Esophagus (tissue), 2 donors: Measurements from ENCODE around the gene LRRN4CL. TPM values are rescaled to one million over a fixed set of nuclear protein-coding genes. Genes with fewer than 3 reads are reported as not detected.
A peak's percentile ranks its signal among the peaks of the same experiment; 100 is the strongest.
"Not testable (repeated sequence)": the region's sequence is repeated elsewhere in the genome, so short reads cannot be mapped to it uniquely, and the experiment has no call there.

Experiments
- H3K27ac ChIP-seq, 2 donors: one replicate each; pipeline ENCODE4 v1.5.1; 2013; ENCODE audit warnings: low read depth in 2 of 2, mild to moderate bottlenecking in 2 of 2, inconsistent platforms in 1 of 2, low read length in 1 of 2, moderate library complexity in 1 of 2
- H3K27me3 ChIP-seq, 2 donors: one replicate each; pipeline ENCODE4 v1.6.1; 2013; ENCODE audit warnings: low read length in 2 of 2, control low read depth in 1 of 2, mild to moderate bottlenecking in 1 of 2; ENCODE audit not compliant: insufficient read depth in 2 of 2, control insufficient read depth in 1 of 2
- H3K36me3 ChIP-seq, 2 donors: one replicate each; pipeline ENCODE4 v1.6.1; 2013; ENCODE audit warnings: low read length in 1 of 2; ENCODE audit not compliant: control insufficient read depth in 2 of 2, insufficient read depth in 2 of 2
- H3K4me1 ChIP-seq, 2 donors: one replicate each; pipeline ENCODE4 v1.6.1; 2013; ENCODE audit warnings: low read length in 1 of 2; ENCODE audit not compliant: control insufficient read depth in 2 of 2, insufficient read depth in 2 of 2
- H3K4me3 ChIP-seq, 2 donors: one replicate each; pipeline ENCODE4 v1.5.1; 2013; ENCODE audit warnings: low read length in 2 of 2, mild to moderate bottlenecking in 2 of 2, low read depth in 1 of 2, moderate library complexity in 1 of 2
- H3K9me3 ChIP-seq, 2 donors: one replicate each; pipeline ENCODE4 v1.6.1; 2013; ENCODE audit warnings: mild to moderate bottlenecking in 2 of 2, low read depth in 1 of 2, low read length in 1 of 2, moderate library complexity in 1 of 2; ENCODE audit not compliant: control insufficient read depth in 2 of 2, insufficient read depth in 1 of 2
- WGBS, 2 donors: extraction: QIAGEN DNeasy Blood & Tissue Kit; methylation state at CpG; one replicate each; pipeline ENCODE4 v1.1.7; 2013; 5-methylcytosine and 5-hydroxymethylcytosine counted together
- polyA plus RNA-seq, 2 donors: library from polyadenylated mRNA; stranded (reverse); fragments of 200-250 nt; gene quantifications; one replicate each; pipeline ENCODE4 v1.2.3, GENCODE V29; 2013
- donor health status: healthy with polysubstance abuse.
- donor health status: Bipolar disorder and iron deficiency.

LRRN4CL gene
- polyA plus RNA-seq, 2 donors: 1.4 to 2.4 TPM

DNA sequence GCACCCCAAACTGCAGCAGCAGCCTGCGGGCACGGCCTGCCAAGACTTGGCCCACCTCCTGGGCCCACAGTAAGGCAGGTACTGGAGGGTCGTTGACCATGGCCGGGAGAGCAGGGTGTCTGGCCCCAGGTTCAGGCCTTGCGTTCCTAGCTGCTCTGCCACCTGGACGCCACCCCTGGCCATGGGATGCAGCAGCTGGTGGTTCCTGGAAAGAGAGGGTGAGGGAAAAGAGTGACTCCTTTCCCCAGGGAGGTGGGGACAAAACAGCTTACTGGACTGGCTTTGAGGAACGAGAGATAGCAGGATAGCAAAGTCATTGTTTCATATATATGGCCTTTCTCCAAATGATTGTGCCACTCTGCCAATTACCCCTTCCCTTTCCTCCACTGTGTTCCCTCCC lies 16.1 kb upstream of the LRRN4CL start:
- Histone ChIP-seq H3K27me3 (no peaks in the 10 kb centered on the region), H3K36me3 (no peaks in the 10 kb centered on the region), H3K27ac (peak overlapping the region; percentile 83 to 93), H3K9me3 (no peaks in the 10 kb centered on the region), H3K4me3 (peak overlapping the region in 1 of 2 donors; percentile 93), H3K4me1 (peaks cover 3 to 14% of the 10 kb centered on the region in 2 donors)
- 37 to 50% methylated on average over 7 of the region's 7 CpGs for WGBS, 2 donors

GRCh38 chr11:62703921-62704320 lies 14.6 kb upstream of the LRRN4CL start:
- 79 to 95% methylated on average over 4 of the region's 4 CpGs for WGBS, 2 donors
- not testable (repeated sequence) for H3K9me3 ChIP-seq, H3K27ac ChIP-seq, H3K27me3 ChIP-seq, H3K4me1 ChIP-seq, H3K4me3 ChIP-seq, H3K36me3 ChIP-seq

GRCh38 chr11:62702246-62702645 lies 12.9 kb upstream of the LRRN4CL start:
- H3K9me3 ChIP-seq: no peaks in the 10 kb centered on the region
- H3K4me3 ChIP-seq: no peak overlapping the region
- H3K27me3 ChIP-seq: no peaks in the 10 kb centered on the region
- H3K27ac ChIP-seq: peak overlapping the region in 1 of 2 donors; percentile 79
- peaks cover 3 to 4% of the 10 kb centered on the region in 2 donors for H3K4me1 ChIP-seq
- WGBS, 2 donors: 76 to 79% methylated on average over 11 of the region's 11 CpGs
- H3K36me3 ChIP-seq: no peaks in the 10 kb centered on the region

DNA sequence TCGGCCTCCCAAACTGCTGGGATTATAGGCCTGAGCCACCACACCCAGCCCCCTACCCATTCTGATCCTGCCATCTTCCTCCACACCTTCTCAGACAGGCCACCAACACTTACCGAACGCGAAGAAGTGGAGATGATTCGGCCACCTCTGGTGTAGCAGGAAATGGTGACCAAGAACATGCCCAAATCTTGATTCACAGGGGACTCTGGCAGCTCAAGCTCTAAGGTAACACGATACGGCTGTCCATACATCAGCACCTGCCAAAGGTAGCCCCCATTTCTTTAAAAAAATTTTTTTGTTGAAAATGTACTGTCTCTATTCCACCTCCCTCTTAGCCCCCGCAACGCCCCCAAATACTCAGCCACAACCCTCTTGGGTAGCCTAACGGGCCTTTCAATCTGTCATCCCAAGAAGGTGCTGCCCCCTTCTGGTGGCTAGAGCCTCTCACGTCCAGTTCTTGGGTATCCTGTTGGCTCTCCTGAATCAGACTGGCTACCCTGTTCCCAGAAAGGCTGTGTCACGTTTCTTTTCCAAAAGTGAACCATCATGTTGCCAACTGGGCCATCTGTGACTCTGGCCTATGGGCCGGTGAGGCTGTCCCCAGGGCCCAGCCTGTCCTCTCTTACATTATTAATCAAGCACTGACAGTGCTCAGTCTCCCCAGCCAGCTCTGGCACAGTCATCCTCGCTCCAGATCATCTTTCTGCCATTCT lies 5.3 kb upstream of the LRRN4CL start:
- Histone ChIP-seq H3K4me1 (no peaks in the 10 kb centered on the region), H3K36me3 (peaks cover 5 to 26% of the 10 kb centered on the region in 2 donors), H3K27me3 (no peaks in the 10 kb centered on the region), H3K27ac (peak overlapping the region in 1 of 2 donors; percentile 54), H3K4me3 (no peak overlapping the region), H3K9me3 (no peaks in the 10 kb centered on the region)
- 52 to 58% methylated on average over 14 of the region's 14 CpGs for WGBS, 2 donors

GRCh38 chr11:62693624-62694023 lies 4.3 kb upstream of the LRRN4CL start:
- not testable (repeated sequence) for H3K27ac ChIP-seq, H3K9me3 ChIP-seq, H3K4me1 ChIP-seq, H3K27me3 ChIP-seq, H3K4me3 ChIP-seq
- WGBS, 2 donors: 62 to 79% methylated on average over 4 of the region's 4 CpGs
- H3K36me3 ChIP-seq: peaks cover 5 to 26% of the 10 kb centered on the region in 2 donors

GRCh38 chr11:62688491-62688890 lies 839 bp downstream of the LRRN4CL start:
- Histone ChIP-seq H3K4me3 (no peak overlapping the region), H3K36me3 (peaks cover 5 to 26% of the 10 kb centered on the region in 2 donors), H3K9me3 (no peaks in the 10 kb centered on the region), H3K4me1 (no peaks in the 10 kb centered on the region), H3K27me3 (no peaks in the 10 kb centered on the region), H3K27ac (peak overlapping the region in 1 of 2 donors; percentile 13)
- WGBS, 2 donors: 41 to 50% methylated on average over 1 of the region's 1 CpG

- 41 to 51% methylated on average over 74 of the region's 74 CpGs for WGBS, 2 donors
- Histone ChIP-seq H3K27me3 (no peaks in the 10 kb centered on the region), H3K9me3 (no peaks in the 10 kb centered on the region), H3K27ac (peak overlapping the region in 1 of 2 donors; percentile 13), H3K4me1 (no peaks in the 10 kb centered on the region), H3K4me3 (peak overlapping the region in 1 of 2 donors; percentile 15), H3K36me3 (peaks cover 5 to 24% of the 10 kb centered on the region in 2 donors)
These were observed 1.6 kb downstream of the LRRN4CL start for GRCh38 chr11:62687508-62688396.

- H3K4me3 ChIP-seq: no peak overlapping the region
- 80% methylated on average over 7 of the region's 7 CpGs for WGBS, 2 donors
- H3K27ac ChIP-seq: no peak overlapping the region
- no peaks in the 10 kb centered on the region for H3K27me3 ChIP-seq
- no peaks in the 10 kb centered on the region for H3K9me3 ChIP-seq
- peaks cover 0 to 2% of the 10 kb centered on the region in 2 donors for H3K4me1 ChIP-seq
- peaks cover 0 to 4% of the 10 kb centered on the region in 2 donors for H3K36me3 ChIP-seq
These were observed 6.8 kb downstream of the LRRN4CL start for GRCh38 chr11:62682518-62682917.

DNA sequence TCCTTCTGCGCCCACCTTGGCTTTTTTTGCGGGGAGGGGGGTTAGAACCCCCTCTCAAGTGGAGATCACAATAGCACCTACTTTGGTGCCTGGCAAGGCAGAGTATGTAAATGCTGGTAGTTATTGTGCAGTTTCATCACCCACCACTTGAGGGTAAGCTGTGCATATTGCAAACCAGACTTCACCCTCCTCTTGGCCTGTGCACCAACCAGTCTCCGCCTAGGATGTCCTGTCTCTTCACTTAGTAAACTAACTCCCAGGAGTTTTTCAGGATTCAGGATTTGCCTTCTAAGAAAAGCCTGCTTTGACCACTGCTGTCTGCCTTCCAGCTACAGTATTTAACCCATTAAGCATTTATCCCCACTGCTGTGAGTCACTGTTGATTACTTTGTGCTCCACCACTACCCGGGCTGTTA lies 8.5 kb downstream of the LRRN4CL start:
- Histone ChIP-seq H3K4me1 (peaks cover 0 to 2% of the 10 kb centered on the region in 2 donors), H3K27ac (peak overlapping the region; percentile 22 to 64), H3K27me3 (no peaks in the 10 kb centered on the region), H3K4me3 (no peak overlapping the region), H3K9me3 (no peaks in the 10 kb centered on the region), H3K36me3 (peaks cover 3 to 14% of the 10 kb centered on the region in 2 donors)
- 35 to 49% methylated on average over 4 of the region's 4 CpGs for WGBS, 2 donors
